Testis (tissue), 3 donors: ENCODE results near the gene MYO7A. TPM values are rescaled to one million over a fixed set of nuclear protein-coding genes. Genes with fewer than 3 reads are reported as not detected.

Experiments used
- DNase-seq: peaks from one replicate; pipeline ENCODE4 v3.0.0-alpha.2; 2019
- H3K27ac ChIP-seq, 2 donors: fragments of 200-600 bp; sonication (generic); one replicate each; pipeline ENCODE4 v1.5.1; 2019
- H3K27me3 ChIP-seq: fragments of 200-600 bp; sonication (generic); one replicate; pipeline ENCODE4 v1.5.1; 2019
- H3K36me3 ChIP-seq: fragments of 200-600 bp; sonication (generic); one replicate; pipeline ENCODE4 v1.5.1; 2017; ENCODE audit warnings: low read depth; ENCODE audit errors: missing control alignments
- H3K4me1 ChIP-seq: fragments of 200-600 bp; sonication (generic); one replicate; pipeline ENCODE4 v1.5.1; 2019
- H3K4me3 ChIP-seq, 2 donors: fragments of 200-600 bp; sonication (generic); one replicate each; pipeline ENCODE4 v1.5.1; 2017 to 2019
- H3K9me3 ChIP-seq: fragments of 200-600 bp; sonication (generic); one replicate; pipeline ENCODE4 v1.5.1; 2017
- POLR2A ChIP-seq: fragments of 450-650 bp; IDR thresholded peaks from one replicate; pipeline ENCODE4 v1.6.1; 2017; ENCODE audit warnings: antibody characterized with exemption, mild to moderate bottlenecking, moderate library complexity
- WGBS, 2 donors: methylation state at CpG; one replicate each; pipeline ENCODE4 v1.1.5; 2018; 5-methylcytosine and 5-hydroxymethylcytosine counted together
- intact Hi-C: fragments of 100-400 bp; cut with DNase I; formaldehyde crosslinking; loops from one replicate; pipeline ENCODE4 v1.15.1; 2023; ENCODE audit warnings: low total_unique reads
- polyA plus RNA-seq: library from polyadenylated mRNA; stranded (reverse); fragments of 350-450 nt; fragmentation: Illumina TruSeq; extraction: RNeasy Lipid Tissue Mini Kit (QIAGEN cat#74804); gene quantifications from one replicate; pipeline ENCODE4 v1.2.3, GENCODE V29; 2014; ENCODE audit warnings: low read depth, low replicate concordance; ENCODE audit not compliant: insufficient read depth
- total RNA-seq, 2 donors: library from RNA; depleted of rRNA; stranded (reverse); fragments of >200 nt; gene quantifications; one replicate each; pipeline ENCODE4 v1.2.3, GENCODE V29; 2016
- TF ChIP-seq, protein P1 (sequence below), 3 experiments: fragments of 450-650 bp in 2 of 3; fragments of 200-600 bp in 1 of 3; sonication (generic) in 1 of 3; IDR thresholded peaks; one replicate each; pipeline ENCODE4 v1.5.1; 2016 to 2019; ENCODE audit warnings: antibody characterized with exemption in 3 of 3, mild to moderate bottlenecking in 2 of 3, moderate library complexity in 1 of 3

MYO7A gene
- total and polyA plus RNA-seq, 3 donors from 2014 or later = 40.1 to 239 (median 161) TPM

DNA sequence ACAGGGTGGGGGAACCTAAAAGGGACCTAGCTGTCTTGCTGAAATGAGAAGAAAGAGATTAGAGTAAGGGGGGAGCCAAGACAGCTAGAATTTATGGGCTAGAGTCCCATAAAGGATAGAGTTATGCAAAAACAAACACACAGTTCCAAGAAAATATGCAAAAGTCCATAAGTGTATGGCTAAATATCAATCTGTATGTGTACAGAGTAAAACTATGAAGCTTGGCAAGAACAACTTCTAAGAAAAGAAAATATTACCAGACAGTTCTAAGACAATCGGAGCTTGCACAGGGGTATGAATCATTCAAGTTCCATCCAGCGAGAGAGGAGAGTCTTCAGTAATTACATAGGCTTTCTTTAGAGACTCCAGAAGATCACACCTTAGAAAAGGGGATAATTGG is 131.6 kb downstream of the MYO7A start:
- intact Hi-C loops = no loop called here
- WGBS, 2 donors = 55 to 66% methylated on average over 2 of the region's 2 CpGs
- Histone ChIP-seq H3K4me1 (no peaks in the 10 kb centered on the region), H3K27me3 (no peaks in the 10 kb centered on the region), H3K4me3 (no peak overlapping the region), H3K36me3 (no peaks in the 10 kb centered on the region), H3K9me3 (no peaks in the 10 kb centered on the region), H3K27ac (no peak overlapping the region)
- no peak for DNase-seq
- TF ChIP-seq POLR2A = no peak

- no peak for DNase-seq
- Histone ChIP-seq H3K9me3 (no peaks in the 10 kb centered on the region), H3K4me1 (no peaks in the 10 kb centered on the region), H3K36me3 (no peaks in the 10 kb centered on the region), H3K27ac (no peak overlapping the region), H3K27me3 (no peaks in the 10 kb centered on the region), H3K4me3 (no peak overlapping the region)
- intact Hi-C loops = no loop called here
- TF ChIP-seq, protein P1, sequence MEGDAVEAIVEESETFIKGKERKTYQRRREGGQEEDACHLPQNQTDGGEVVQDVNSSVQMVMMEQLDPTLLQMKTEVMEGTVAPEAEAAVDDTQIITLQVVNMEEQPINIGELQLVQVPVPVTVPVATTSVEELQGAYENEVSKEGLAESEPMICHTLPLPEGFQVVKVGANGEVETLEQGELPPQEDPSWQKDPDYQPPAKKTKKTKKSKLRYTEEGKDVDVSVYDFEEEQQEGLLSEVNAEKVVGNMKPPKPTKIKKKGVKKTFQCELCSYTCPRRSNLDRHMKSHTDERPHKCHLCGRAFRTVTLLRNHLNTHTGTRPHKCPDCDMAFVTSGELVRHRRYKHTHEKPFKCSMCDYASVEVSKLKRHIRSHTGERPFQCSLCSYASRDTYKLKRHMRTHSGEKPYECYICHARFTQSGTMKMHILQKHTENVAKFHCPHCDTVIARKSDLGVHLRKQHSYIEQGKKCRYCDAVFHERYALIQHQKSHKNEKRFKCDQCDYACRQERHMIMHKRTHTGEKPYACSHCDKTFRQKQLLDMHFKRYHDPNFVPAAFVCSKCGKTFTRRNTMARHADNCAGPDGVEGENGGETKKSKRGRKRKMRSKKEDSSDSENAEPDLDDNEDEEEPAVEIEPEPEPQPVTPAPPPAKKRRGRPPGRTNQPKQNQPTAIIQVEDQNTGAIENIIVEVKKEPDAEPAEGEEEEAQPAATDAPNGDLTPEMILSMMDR (IDR thresholded peaks at IDR 0.05) = no peak
- TF ChIP-seq POLR2A = no peak
These were observed 134.8 kb downstream of the MYO7A start for GRCh38 chr11:77262803-77263202.

Other genes starting within 250 kb of the MYO7A start
- gene B3GNT6, start 93.8 kb upstream of the MYO7A start, total RNA-seq = under 1 TPM; 0.47 to 0.74 TPM
- gene B3GNT6, start 93.8 kb upstream of the MYO7A start, polyA plus RNA-seq = not detected
- 100 to 1,000 TPM; 102 to 116 TPM for gene CAPN5, start 61.3 kb upstream of the MYO7A start, total RNA-seq
- 62.3 TPM for gene CAPN5, start 61.3 kb upstream of the MYO7A start, polyA plus RNA-seq
- 1 to 10 TPM; 1.7 to 6.7 TPM for gene OMP, start 25.4 kb upstream of the MYO7A start, total RNA-seq
- not detected for gene OMP, start 25.4 kb upstream of the MYO7A start, polyA plus RNA-seq
- 10 to 100 TPM; 22.6 to 27.2 TPM for gene GDPD4, start 173.4 kb downstream of the MYO7A start, total RNA-seq
- 11.9 TPM for gene GDPD4, start 173.4 kb downstream of the MYO7A start, polyA plus RNA-seq